NCI-H146 (cell line): ENCODE data around the gene LAMTOR1.
A peak's percentile ranks its signal among the peaks of the same experiment; 100 is the strongest.

ENCODE experiments used
- DNase-seq: peaks from one replicate; lab custom pipeline; 2025; lab: John Stamatoyannopoulos, UW

LAMTOR1 gene

GRCh38 chr11:72081184-72081644 lies 21.9 kb downstream of the LAMTOR1 start:
- DNase-seq, result no peak

- peak; percentile 100 for DNase-seq
Observed at GRCh38 chr11:72080326-72081183, 22.5 kb downstream of the LAMTOR1 start, which contains the start of the genes LRRC51 and NUMA1. TSS of gene LRRC51 (plus strand) at chr11:72080850. CDS start at chr11:72089084, 8,234 bp downstream. TSS of gene NUMA1 (minus strand) at chr11:72080542. CDS start at chr11:72035943, 44,599 bp downstream.

GRCh38 chr11:72079819-72080325 lies 23.2 kb downstream of the LAMTOR1 start:
- DNase-seq, result no peak

DNA sequence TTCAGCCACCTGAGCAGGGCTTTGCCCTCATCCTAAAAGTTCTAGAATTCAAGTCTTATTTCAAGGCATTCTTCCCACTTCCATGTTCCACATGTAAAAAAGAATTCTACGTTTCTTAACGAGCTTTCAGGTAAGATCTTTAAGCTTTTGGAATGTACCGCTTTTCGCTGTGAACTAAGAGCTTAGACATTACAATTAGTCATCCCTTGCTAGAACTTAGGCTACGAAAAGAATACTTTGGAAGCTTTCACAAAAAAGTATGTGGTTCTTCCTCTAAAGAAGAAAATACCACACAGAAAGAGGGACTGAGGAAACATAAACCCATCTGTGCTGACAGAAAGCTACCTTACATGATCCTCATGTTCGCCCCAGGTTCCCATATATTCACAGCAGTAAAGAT lies 24.6 kb downstream of the LAMTOR1 start:
- no peak for DNase-seq

- no peak for DNase-seq
Observed at GRCh38 chr11:72075756-72076155, 27.3 kb downstream of the LAMTOR1 start.

DNA sequence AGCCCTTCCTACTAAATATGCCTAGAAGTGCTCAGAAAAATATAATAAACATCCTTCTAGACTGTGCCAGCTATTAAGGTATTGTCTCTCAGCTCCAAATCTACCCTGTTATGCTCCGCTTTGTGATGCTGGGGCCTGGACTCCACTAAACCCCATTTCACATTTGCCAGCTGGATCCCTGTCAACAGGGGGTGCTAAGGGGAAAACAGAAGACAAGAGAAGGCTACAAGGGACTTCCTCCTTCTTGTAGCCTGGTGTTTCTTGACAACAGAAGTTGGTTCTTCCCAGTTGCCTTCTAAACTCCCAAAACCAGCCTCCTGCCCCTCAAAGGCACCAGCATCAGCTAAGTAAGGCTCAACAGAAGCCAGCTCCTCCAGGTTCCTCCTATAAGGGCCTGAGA lies 28.0 kb downstream of the LAMTOR1 start:
- no peak for DNase-seq

DNA sequence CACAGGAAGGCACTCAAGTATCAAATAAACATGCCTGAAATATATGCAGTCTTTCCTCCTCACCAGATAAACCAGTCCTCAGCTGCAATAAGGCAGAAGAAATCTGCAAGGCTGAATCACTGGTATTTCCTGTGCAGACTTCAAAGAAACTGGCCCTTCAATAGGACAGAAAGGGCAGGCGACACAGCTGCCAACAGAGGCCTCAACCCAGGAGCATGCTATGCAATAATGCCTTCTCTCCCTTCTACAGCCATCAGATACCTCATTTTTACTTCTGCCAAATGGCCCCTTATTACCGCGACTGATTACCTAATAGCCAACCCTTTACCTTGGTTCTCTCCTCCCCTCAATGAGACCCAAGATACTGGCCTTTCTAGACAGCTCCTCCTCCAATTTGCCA lies 30.7 kb downstream of the LAMTOR1 start:
- DNase-seq, result no peak

DNA sequence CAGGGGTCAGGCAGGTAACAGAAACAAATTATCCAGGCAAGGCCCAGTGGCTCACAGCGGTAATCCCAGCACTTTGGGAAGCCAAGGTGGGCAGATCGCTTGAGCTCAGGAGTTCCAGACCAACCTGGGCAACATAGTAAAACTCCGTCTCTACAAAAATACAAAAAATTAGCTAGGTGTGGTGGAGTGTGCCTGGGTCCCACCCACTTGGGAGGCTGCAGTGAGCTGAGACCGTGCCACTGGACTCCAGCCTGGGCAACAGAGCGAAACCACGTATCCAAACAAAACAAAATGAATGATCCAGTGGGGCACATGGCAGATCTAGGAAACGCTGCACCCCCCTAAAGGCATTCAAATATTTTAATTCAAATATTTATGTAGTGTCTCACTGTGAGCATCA lies 32.6 kb downstream of the LAMTOR1 start:
- no peak for DNase-seq

- DNase-seq, result no peak
Observed at GRCh38 chr11:72069787-72070251, 33.3 kb downstream of the LAMTOR1 start.

GRCh38 chr11:72069200-72069599 lies 33.9 kb downstream of the LAMTOR1 start:
- no peak for DNase-seq

DNA sequence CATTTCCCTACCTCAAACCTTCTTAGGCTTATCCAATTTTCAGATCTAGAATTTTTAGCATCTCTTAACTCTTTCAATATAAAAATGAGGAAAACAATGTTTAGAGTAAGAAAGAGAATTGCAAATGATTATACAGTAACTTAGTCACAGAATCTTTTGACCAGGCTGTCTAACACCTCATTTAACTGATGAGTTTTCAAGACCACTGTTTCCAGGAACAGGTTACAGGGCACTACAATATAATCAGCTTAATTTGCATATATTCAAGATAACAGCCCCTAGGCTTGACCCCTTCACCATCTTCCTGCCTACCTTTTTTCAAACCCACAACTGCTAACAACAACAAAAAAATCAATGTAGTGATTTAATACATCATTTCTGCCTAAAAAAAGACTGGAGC lies 35.4 kb downstream of the LAMTOR1 start:
- DNase-seq, result no peak

GRCh38 chr11:72067266-72067665 lies 35.8 kb downstream of the LAMTOR1 start:
- DNase-seq, result no peak

- DNase-seq, result no peak
Observed at GRCh38 chr11:72066855-72067254, 36.2 kb downstream of the LAMTOR1 start.

DNA sequence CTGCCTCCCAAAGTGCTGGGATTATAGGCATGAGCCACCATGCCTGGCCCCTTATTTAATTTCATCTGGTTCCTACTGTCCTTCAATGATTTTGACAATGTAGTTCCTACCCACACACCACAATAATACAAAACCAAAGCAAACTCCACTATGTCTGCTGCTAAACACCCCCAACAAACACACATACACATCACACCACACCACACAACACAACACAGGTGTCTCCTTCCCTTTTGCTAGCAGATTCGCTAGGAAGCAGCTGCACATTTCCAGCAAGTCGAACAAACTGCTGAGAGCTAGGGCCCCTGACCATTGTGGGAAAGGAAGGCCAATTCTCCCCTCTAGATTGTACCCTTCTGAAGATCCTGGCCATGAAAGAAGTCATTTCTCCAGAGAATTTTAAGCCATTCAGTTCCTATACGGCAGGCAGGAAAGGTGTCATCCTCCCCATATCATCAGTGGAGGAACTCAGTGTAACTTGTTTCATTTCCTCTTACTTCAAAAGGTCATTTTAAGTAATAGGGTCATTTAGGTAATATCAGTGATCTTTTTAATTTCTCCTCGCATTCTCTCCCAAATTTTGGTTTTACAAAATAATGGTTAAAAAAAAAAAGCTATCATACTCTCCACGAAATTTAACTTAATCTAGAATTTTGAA lies 41.2 kb downstream of the LAMTOR1 start:
- DNase-seq, result no peak

DNA sequence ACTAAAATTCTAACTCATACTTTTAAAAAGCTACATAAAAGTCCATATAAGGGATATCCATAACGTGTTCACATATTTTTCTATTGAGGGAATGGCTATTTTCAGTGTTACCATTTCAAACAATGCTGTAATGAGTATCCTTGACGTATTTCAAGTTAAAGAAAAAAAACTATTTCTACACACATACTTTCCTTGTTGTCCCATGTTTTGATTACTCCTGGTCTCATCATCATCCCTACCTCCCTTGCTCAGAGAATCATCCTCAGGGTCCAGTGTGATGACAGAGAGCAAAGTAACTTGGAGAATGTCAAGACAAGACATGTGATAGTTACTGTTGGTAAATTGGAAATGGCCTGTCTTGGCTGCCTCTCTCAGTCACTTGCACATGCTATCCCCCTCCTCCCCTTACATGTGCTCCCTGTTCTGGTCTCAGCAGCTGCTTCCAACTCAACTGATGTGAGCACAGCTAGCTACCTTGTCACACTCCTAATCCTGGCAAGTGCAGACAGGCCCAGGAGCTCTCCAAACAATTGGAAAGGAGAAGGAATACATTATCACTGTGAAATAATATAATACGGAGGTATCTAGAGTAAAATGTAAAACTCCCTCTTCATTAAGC lies 44.6 kb downstream of the LAMTOR1 start:
- peak; percentile 17 for DNase-seq

- DNase-seq, result peak; percentile 49
Observed at GRCh38 chr11:72048766-72049460, 54.2 kb downstream of the LAMTOR1 start.
